ENCODE data around the gene HMGA1. TPM values are rescaled to one million over a fixed set of nuclear protein-coding genes. Genes with fewer than 3 reads are reported as not detected.

The HMGA1 gene
- polyA plus RNA-seq, 1 of the 3 experiments (the other 2 are of a cell fraction): 433 TPM

- ChIA-PET CTCF (interaction anchor here (0.7 to 5.6 kb wide), 16 partner anchors 7 to 362 kb away, joined by 3 to 56 read pairs (median 7); partner anchors contain the start of genes NUDT3 and RPS10), POLR2A (interaction anchor here (1.1 to 1.5 kb wide), 3 partner anchors 11 to 52 kb away, joined by 3 read pairs; partner anchors contain the start of gene HMGA1)
- H4K20me1 ChIP-seq (ENCODE audit: insufficient read depth): no peaks in the 10 kb centered on the region
- peaks cover 26% of the 10 kb centered on the region for H3F3A ChIP-seq (replicated peaks; ENCODE audit: insufficient read depth)
- peak overlapping the region; percentile 92 for H3K4me2 ChIP-seq
- no peaks in the 10 kb centered on the region for H3K9me3 ChIP-seq
- H3K27me3 ChIP-seq (ENCODE audit: insufficient read depth): no peaks in the 10 kb centered on the region
- H3K4me3 ChIP-seq (ENCODE audit: low read depth in 2 of 2, low read length in 1 of 2): peak overlapping the region; percentile 72 to 89
- no peaks in the 10 kb centered on the region for H3K36me3 ChIP-seq (replicated peaks in 1 of 2; ENCODE audit: control insufficient read depth in 1 of 2, insufficient read depth in 2 of 2, low read length in 1 of 2)
- H3K4me1 ChIP-seq (ENCODE audit: control insufficient read depth in 1 of 2, insufficient read depth in 2 of 2, low read depth in 1 of 2, low read length in 1 of 2): peaks cover 22 to 34% of the 10 kb centered on the region in 2 experiments; a peak in 3 of 4 replicates
- H3K27ac ChIP-seq (ENCODE audit: low read depth in 2 of 2, low read length in 1 of 2): peak overlapping the region in 1 of 2 experiments; percentile 97; a peak in 3 of 4 replicates
- DNase-seq: no peak
- peak overlapping the region; percentile 80; the same call in 1 of the 2 replicates for H3K9ac ChIP-seq
- no peaks in the 10 kb centered on the region for H3K9me2 ChIP-seq
- H2AFZ ChIP-seq (ENCODE audit: low read depth): no peak overlapping the region
- no peak for TF ChIP-seq EZH2phosphoT487 (IDR thresholded peaks at IDR 0.05; ENCODE audit: borderline replicate concordance, low read depth)
- TF ChIP-seq NRF1 (IDR thresholded peaks at IDR 0.05; ENCODE audit: low read depth, low read length): no peak
- no peak for TF ChIP-seq CHD2 (IDR thresholded peaks at IDR 0.05; ENCODE audit: low read length, partially characterized antibody)
- TF ChIP-seq GATA2 (CRISPR knock-in tag; IDR thresholded peaks at IDR 0.05): no peak
- no peak for TF ChIP-seq TCF12 (IDR thresholded peaks at IDR 0.05)
- TF ChIP-seq, protein P1, sequence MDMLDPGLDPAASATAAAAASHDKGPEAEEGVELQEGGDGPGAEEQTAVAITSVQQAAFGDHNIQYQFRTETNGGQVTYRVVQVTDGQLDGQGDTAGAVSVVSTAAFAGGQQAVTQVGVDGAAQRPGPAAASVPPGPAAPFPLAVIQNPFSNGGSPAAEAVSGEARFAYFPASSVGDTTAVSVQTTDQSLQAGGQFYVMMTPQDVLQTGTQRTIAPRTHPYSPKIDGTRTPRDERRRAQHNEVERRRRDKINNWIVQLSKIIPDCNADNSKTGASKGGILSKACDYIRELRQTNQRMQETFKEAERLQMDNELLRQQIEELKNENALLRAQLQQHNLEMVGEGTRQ (IDR thresholded peaks at IDR 0.05; ENCODE audit: borderline replicate concordance, low read depth, low read length): no peak
- TF ChIP-seq USF1 (IDR thresholded peaks at IDR 0.05; ENCODE audit: borderline replicate concordance, low read depth): no peak
- TF ChIP-seq SMC3 (IDR thresholded peaks at IDR 0.05; ENCODE audit: low read depth, low read length): no peak
- TF ChIP-seq RXRA (IDR thresholded peaks at IDR 0.05; ENCODE audit: borderline replicate concordance, low read depth): no peak
- TF ChIP-seq YY1 (IDR thresholded peaks at IDR 0.05; ENCODE audit: low read depth): no peak
- TF ChIP-seq MXI1 (IDR thresholded peaks at IDR 0.05; ENCODE audit: low read depth, low read length): no peak
- TF ChIP-seq, protein P2, sequence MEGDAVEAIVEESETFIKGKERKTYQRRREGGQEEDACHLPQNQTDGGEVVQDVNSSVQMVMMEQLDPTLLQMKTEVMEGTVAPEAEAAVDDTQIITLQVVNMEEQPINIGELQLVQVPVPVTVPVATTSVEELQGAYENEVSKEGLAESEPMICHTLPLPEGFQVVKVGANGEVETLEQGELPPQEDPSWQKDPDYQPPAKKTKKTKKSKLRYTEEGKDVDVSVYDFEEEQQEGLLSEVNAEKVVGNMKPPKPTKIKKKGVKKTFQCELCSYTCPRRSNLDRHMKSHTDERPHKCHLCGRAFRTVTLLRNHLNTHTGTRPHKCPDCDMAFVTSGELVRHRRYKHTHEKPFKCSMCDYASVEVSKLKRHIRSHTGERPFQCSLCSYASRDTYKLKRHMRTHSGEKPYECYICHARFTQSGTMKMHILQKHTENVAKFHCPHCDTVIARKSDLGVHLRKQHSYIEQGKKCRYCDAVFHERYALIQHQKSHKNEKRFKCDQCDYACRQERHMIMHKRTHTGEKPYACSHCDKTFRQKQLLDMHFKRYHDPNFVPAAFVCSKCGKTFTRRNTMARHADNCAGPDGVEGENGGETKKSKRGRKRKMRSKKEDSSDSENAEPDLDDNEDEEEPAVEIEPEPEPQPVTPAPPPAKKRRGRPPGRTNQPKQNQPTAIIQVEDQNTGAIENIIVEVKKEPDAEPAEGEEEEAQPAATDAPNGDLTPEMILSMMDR (IDR thresholded peaks at IDR 0.05): no peak
- no peak for TF ChIP-seq ELF1 (IDR thresholded peaks at IDR 0.05)
- TF ChIP-seq, protein P3, sequence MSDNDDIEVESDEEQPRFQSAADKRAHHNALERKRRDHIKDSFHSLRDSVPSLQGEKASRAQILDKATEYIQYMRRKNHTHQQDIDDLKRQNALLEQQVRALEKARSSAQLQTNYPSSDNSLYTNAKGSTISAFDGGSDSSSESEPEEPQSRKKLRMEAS (IDR thresholded peaks at IDR 0.05; ENCODE audit: low read depth): no peak
- TF ChIP-seq FOXM1 (IDR thresholded peaks at IDR 0.05; ENCODE audit: low read depth): no peak
- no peak for TF ChIP-seq RFX5 (IDR thresholded peaks at IDR 0.05; ENCODE audit: low read length)
- TF ChIP-seq NFIC (IDR thresholded peaks at IDR 0.05; ENCODE audit: borderline replicate concordance): no peak
- no peak for TF ChIP-seq PBX3 (IDR thresholded peaks at IDR 0.05)
- no peak for TF ChIP-seq MEF2A (IDR thresholded peaks at IDR 0.05; ENCODE audit: borderline replicate concordance, low read depth)
- no peak for TF ChIP-seq POLR2AphosphoS5 (IDR thresholded peaks at IDR 0.05; ENCODE audit: low read depth, low read length)
- peaks cover 28% of the 10 kb centered on the region for H3K79me2 ChIP-seq (ENCODE audit: insufficient read depth)
- WGBS (ENCODE audit: low lambda C conversion rate): no CpG with 5 or more reads among the region's 6 CpGs
Measured at GRCh38 chr6:34247481-34248197, 11.0 kb downstream of the HMGA1 start.
